Testis (tissue), 3 donors: Measurements from ENCODE around the gene WDFY2. TPM values are rescaled to one million over a fixed set of nuclear protein-coding genes. Genes with fewer than 3 reads are reported as not detected.

Experiments used
- DNase-seq: peaks from one replicate; pipeline ENCODE4 v3.0.0-alpha.2; 2019
- H3K27ac ChIP-seq, 2 donors: fragments of 200-600 bp; sonication (generic); one replicate each; pipeline ENCODE4 v1.5.1; 2019
- H3K27me3 ChIP-seq: fragments of 200-600 bp; sonication (generic); one replicate; pipeline ENCODE4 v1.5.1; 2019
- H3K36me3 ChIP-seq: fragments of 200-600 bp; sonication (generic); one replicate; pipeline ENCODE4 v1.5.1; 2017; ENCODE audit warnings: low read depth; ENCODE audit errors: missing control alignments
- H3K4me1 ChIP-seq: fragments of 200-600 bp; sonication (generic); one replicate; pipeline ENCODE4 v1.5.1; 2019
- H3K4me3 ChIP-seq, 2 donors: fragments of 200-600 bp; sonication (generic); one replicate each; pipeline ENCODE4 v1.5.1; 2017 to 2019
- H3K9me3 ChIP-seq: fragments of 200-600 bp; sonication (generic); one replicate; pipeline ENCODE4 v1.5.1; 2017
- POLR2A ChIP-seq: fragments of 450-650 bp; IDR thresholded peaks from one replicate; pipeline ENCODE4 v1.6.1; 2017; ENCODE audit warnings: antibody characterized with exemption, mild to moderate bottlenecking, moderate library complexity
- WGBS, 2 donors: methylation state at CpG; one replicate each; pipeline ENCODE4 v1.1.5; 2018; 5-methylcytosine and 5-hydroxymethylcytosine counted together
- intact Hi-C: fragments of 100-400 bp; cut with DNase I; formaldehyde crosslinking; loops from one replicate; pipeline ENCODE4 v1.15.1; 2023; ENCODE audit warnings: low total_unique reads
- polyA plus RNA-seq: library from polyadenylated mRNA; stranded (reverse); fragments of 350-450 nt; fragmentation: Illumina TruSeq; extraction: RNeasy Lipid Tissue Mini Kit (QIAGEN cat#74804); gene quantifications from one replicate; pipeline ENCODE4 v1.2.3, GENCODE V29; 2014; ENCODE audit warnings: low read depth, low replicate concordance; ENCODE audit not compliant: insufficient read depth
- total RNA-seq, 2 donors: library from RNA; depleted of rRNA; stranded (reverse); fragments of >200 nt; gene quantifications; one replicate each; pipeline ENCODE4 v1.2.3, GENCODE V29; 2016
- TF ChIP-seq, protein P1 (sequence below), 3 experiments: fragments of 450-650 bp in 2 of 3; fragments of 200-600 bp in 1 of 3; sonication (generic) in 1 of 3; IDR thresholded peaks; one replicate each; pipeline ENCODE4 v1.5.1; 2016 to 2019; ENCODE audit warnings: antibody characterized with exemption in 3 of 3, mild to moderate bottlenecking in 2 of 3, moderate library complexity in 1 of 3

The WDFY2 gene
- total and polyA plus RNA-seq, 3 donors from 2014 or later, result 17.1 to 45.8 (median 36.1) TPM

DNA sequence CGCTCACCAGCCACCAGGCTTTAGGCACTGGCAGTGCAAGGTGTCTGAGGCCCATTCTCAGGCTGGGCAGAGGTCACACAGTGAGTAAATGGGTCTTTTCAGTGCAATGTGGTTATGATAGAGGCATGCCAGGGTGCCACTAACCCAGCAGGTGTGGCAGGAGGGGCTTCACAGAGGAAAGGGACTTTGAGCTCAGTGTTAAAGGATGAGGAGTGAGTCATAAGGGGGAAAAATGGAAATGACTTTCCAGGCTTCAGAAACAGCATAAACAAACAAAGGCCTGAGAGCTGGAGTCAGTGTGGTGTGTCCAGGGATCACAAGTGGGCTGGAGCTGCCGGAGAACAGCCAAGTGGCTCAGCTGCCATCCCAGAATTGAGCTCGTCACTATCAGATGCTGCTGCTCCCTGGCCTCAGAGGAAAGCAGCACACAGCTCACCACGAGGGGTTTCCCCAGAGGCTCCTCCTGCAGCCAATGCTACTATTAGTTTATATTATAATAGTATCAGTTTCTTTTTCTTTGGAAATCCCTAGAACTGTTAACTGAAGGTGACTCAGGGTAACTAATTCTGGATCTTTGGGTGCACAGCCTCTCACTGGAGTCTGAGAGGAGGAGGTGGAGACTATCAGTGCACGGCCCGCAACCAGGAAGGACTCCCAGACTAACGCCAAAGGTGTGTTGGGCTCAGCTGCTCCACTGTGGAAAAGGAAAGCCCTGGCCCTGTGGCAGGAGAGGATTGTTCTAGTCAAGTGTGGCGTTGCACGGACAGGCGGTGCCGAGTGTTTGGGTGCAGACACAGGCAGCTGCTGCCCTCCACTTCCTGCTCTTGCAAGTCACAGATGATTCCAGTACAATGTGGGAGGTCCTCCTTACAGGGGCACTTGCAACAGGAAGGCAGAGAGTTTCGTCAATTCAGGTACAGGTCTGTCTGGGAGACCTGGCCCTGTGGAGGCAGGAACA, 180.2 kb downstream of the WDFY2 start:
- Histone ChIP-seq H3K27ac (peak overlapping the region; percentile 68 to 89), H3K4me1 (peaks cover 29% of the 10 kb centered on the region), H3K36me3 (no peaks in the 10 kb centered on the region), H3K9me3 (no peaks in the 10 kb centered on the region), H3K4me3 (no peak overlapping the region), H3K27me3 (no peaks in the 10 kb centered on the region)
- intact Hi-C loops, result no loop called here
- peak; percentile 87 for DNase-seq
- no peak for TF ChIP-seq POLR2A
- TF ChIP-seq, protein P1, sequence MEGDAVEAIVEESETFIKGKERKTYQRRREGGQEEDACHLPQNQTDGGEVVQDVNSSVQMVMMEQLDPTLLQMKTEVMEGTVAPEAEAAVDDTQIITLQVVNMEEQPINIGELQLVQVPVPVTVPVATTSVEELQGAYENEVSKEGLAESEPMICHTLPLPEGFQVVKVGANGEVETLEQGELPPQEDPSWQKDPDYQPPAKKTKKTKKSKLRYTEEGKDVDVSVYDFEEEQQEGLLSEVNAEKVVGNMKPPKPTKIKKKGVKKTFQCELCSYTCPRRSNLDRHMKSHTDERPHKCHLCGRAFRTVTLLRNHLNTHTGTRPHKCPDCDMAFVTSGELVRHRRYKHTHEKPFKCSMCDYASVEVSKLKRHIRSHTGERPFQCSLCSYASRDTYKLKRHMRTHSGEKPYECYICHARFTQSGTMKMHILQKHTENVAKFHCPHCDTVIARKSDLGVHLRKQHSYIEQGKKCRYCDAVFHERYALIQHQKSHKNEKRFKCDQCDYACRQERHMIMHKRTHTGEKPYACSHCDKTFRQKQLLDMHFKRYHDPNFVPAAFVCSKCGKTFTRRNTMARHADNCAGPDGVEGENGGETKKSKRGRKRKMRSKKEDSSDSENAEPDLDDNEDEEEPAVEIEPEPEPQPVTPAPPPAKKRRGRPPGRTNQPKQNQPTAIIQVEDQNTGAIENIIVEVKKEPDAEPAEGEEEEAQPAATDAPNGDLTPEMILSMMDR (IDR thresholded peaks at IDR 0.05), result no peak
- 50 to 51% methylated on average over 12 of the region's 12 CpGs for WGBS, 2 donors

DNA sequence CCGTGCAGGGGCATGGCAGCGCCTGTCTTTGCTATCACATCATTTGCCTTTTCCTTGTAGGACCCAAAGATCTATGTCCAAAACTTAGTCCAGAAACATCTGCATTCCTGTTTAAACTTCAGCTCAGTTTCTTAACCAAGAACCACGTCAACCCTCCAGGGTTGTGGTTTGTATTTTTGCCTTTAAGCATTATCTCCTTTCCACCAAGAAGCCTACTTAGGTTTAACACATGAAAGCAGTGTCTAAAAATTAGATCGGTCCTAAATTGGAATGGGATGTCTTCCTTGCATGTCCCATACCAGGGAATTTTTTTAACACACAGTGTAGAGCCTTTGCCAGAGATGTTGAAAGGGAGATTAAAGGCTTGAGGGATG, 180.9 kb downstream of the WDFY2 start:
- no peak for DNase-seq
- Histone ChIP-seq H3K27me3 (no peaks in the 10 kb centered on the region), H3K27ac (peak overlapping the region; percentile 68 to 89), H3K4me1 (peaks cover 34% of the 10 kb centered on the region), H3K9me3 (no peaks in the 10 kb centered on the region), H3K36me3 (no peaks in the 10 kb centered on the region), H3K4me3 (no peak overlapping the region)
- WGBS, 2 donors, result 82 to 83% methylated on average over 4 of the region's 4 CpGs
- intact Hi-C loops, result no loop called here
- no peak for TF ChIP-seq POLR2A
- TF ChIP-seq, protein P1 (IDR thresholded peaks at IDR 0.05), result no peak

DNA sequence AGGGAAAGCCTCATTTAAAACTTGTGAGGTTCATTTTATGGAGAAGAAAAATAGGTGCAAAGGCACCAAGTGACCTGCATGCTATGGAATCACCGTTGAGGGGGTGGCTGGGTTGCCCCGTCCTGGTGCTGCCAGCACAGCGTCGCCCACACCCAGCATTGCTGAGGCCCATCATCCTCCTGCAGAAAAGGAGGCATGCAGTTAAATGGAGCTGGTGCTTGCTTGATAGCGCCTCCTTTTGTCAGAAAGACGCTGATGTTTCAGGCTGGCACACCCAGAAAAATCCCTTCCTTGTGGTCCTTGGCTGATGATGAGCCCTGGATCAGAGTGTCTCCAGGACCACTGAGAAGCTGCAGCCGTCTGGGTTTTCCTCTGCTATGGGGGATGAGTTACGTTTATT, 182.8 kb downstream of the WDFY2 start:
- peaks cover 44% of the 10 kb centered on the region for H3K4me1 ChIP-seq

DNA sequence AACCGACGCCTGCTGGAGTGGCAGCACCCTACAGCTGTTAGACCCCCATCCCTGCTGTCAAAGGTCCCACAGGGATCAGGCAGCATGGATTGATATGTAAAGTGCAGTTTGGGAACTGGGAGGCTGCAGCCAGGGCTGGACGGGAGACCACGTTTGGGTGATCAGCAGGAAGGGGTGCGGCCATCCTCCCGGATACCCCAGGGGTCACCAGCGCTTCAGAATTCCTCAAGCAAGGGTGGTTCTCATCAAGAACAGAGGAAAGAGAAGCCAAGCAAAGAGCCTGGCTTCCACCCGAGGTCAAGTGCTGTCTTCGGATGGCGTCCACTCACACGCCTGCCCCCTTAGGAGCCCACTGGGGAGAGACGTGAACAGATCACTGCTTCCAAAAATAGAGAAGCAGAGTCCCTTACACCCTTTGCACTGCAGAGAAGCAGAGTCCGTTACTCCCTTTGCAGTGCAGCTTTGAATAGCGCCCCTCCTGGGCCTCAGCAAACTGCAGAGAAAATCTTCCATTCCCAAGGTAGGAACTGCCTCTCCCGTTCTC, 184.2 kb downstream of the WDFY2 start:
- Histone ChIP-seq H3K4me1 (peaks cover 44% of the 10 kb centered on the region), H3K4me3 (no peak overlapping the region), H3K27ac (peak overlapping the region; percentile 92 to 93), H3K9me3 (no peaks in the 10 kb centered on the region), H3K36me3 (no peaks in the 10 kb centered on the region), H3K27me3 (no peaks in the 10 kb centered on the region)
- WGBS, 2 donors, result 23 to 44% methylated on average over 11 to 15 of the region's 15 CpGs
- TF ChIP-seq, protein P1 (IDR thresholded peaks at IDR 0.05), result no peak
- TF ChIP-seq POLR2A, result no peak
- peak; percentile 61 for DNase-seq
- intact Hi-C loops, result no loop called here

More for the DNA sequence above, 182.8 kb downstream of the WDFY2 start:
- intact Hi-C loops, result no loop called here
- Histone ChIP-seq H3K9me3 (no peaks in the 10 kb centered on the region), H3K36me3 (no peaks in the 10 kb centered on the region), H3K27ac (no peak overlapping the region), H3K27me3 (no peaks in the 10 kb centered on the region), H3K4me3 (no peak overlapping the region)
- no peak for DNase-seq
- 78 to 80% methylated on average over 8 of the region's 8 CpGs for WGBS, 2 donors
- TF ChIP-seq, protein P1 (IDR thresholded peaks at IDR 0.05), result no peak
- no peak for TF ChIP-seq POLR2A
